Neuronal stem cell (in vitro differentiated cells): ENCODE results near the gene RASGEF1C.
A peak's percentile ranks its signal among the peaks of the same experiment; 100 is the strongest.

Experiments
- DNase-seq: peaks from one replicate; pipeline ENCODE4 v3.0.0-alpha.2; 2013; ENCODE audit warnings: low spot score
- H2AFZ ChIP-seq: one replicate; pipeline ENCODE4 v1.6.1; 2013; ENCODE audit warnings: mild to moderate bottlenecking, low read length, inconsistent platforms
- H2AK5ac ChIP-seq: 2 replicates; pipeline ENCODE4 v1.6.1; 2013; ENCODE audit warnings: low read depth, mild to moderate bottlenecking, inconsistent platforms, low read length, moderate library complexity, mixed read lengths
- H2BK120ac ChIP-seq: 2 replicates; pipeline ENCODE4 v1.6.1; 2013; ENCODE audit warnings: low read depth, mild to moderate bottlenecking, inconsistent platforms, low read length, moderate library complexity, mixed read lengths
- H2BK12ac ChIP-seq: one replicate; pipeline ENCODE4 v1.6.1; 2013; ENCODE audit warnings: low read length, inconsistent platforms
- H2BK15ac ChIP-seq: 2 replicates; pipeline ENCODE4 v1.6.1; 2013; ENCODE audit warnings: mild to moderate bottlenecking, low read length, inconsistent platforms, mixed read lengths
- H2BK5ac ChIP-seq: one replicate; pipeline ENCODE4 v1.6.1; 2013; ENCODE audit warnings: inconsistent platforms, mild to moderate bottlenecking, low read length, moderate library complexity
- H3K14ac ChIP-seq: one replicate; pipeline ENCODE4 v1.6.1; 2013; ENCODE audit warnings: low read length, inconsistent platforms
- H3K18ac ChIP-seq: 2 replicates; pipeline ENCODE4 v1.6.1; 2013; ENCODE audit warnings: low read length, inconsistent platforms
- H3K23ac ChIP-seq: 2 replicates; pipeline ENCODE4 v1.6.1; 2013; ENCODE audit warnings: low read depth, mild to moderate bottlenecking, mixed read lengths, low read length, inconsistent platforms; ENCODE audit not compliant: poor library complexity
- H3K27ac ChIP-seq: replicated peaks from 3 replicates; pipeline ENCODE4 v1.5.1; 2013; ENCODE audit warnings: low read length, inconsistent platforms
- H3K27me3 ChIP-seq, 3 experiments: 2 replicates each; pipeline ENCODE4 v1.6.1; 2013; ENCODE audit warnings: low read length in 3 of 3, mild to moderate bottlenecking in 2 of 3, inconsistent platforms in 1 of 3, low read depth in 1 of 3, mixed read lengths in 1 of 3, moderate library complexity in 1 of 3; ENCODE audit not compliant: control insufficient read depth in 3 of 3, insufficient read depth in 3 of 3
- H3K36me3 ChIP-seq, 2 donors: replicated peaks in 1 of 2; 2 replicates each; pipeline ENCODE4 v1.6.1; 2013; ENCODE audit warnings: low read length in 2 of 2; ENCODE audit not compliant: control insufficient read depth in 2 of 2, insufficient read depth in 2 of 2
- H3K4ac ChIP-seq: 2 replicates; pipeline ENCODE4 v1.6.1; 2013; ENCODE audit warnings: inconsistent platforms, mild to moderate bottlenecking, low read length, moderate library complexity
- H3K4me1 ChIP-seq, 2 donors: 1 replicate in 1 of 2; 2 replicates in 1 of 2; pipeline ENCODE4 v1.6.1; 2013; ENCODE audit warnings: low read length in 2 of 2, low read depth in 1 of 2; ENCODE audit not compliant: control insufficient read depth in 2 of 2, insufficient read depth in 1 of 2
- H3K4me2 ChIP-seq: one replicate; pipeline ENCODE4 v1.6.1; 2013; ENCODE audit warnings: mild to moderate bottlenecking, low read length, inconsistent platforms; ENCODE audit not compliant: insufficient read depth, poor library complexity, severe bottlenecking
- H3K4me3 ChIP-seq, 2 donors: 2 replicates each; pipeline ENCODE4 v1.5.1; 2013; ENCODE audit warnings: low read length in 2 of 2, mild to moderate bottlenecking in 2 of 2, inconsistent platforms in 1 of 2, moderate library complexity in 1 of 2
- H3K79me1 ChIP-seq: one replicate; pipeline ENCODE4 v1.6.1; 2013; ENCODE audit warnings: low read depth, mild to moderate bottlenecking, inconsistent platforms, low read length, moderate library complexity
- H3K9ac ChIP-seq: one replicate; pipeline ENCODE4 v1.6.1; 2013; ENCODE audit warnings: mild to moderate bottlenecking, low read depth, low read length, inconsistent platforms; ENCODE audit not compliant: poor library complexity
- H3K9me3 ChIP-seq, 2 donors: replicated peaks in 1 of 2; 2 replicates each; pipeline versions ENCODE3 to v1.6.1; 2013; ENCODE audit warnings: low read length in 2 of 2, mild to moderate bottlenecking in 2 of 2, inconsistent platforms in 1 of 2, low read depth in 1 of 2, mixed read lengths in 1 of 2, moderate library complexity in 1 of 2; ENCODE audit not compliant: control insufficient read depth in 2 of 2, insufficient read depth in 1 of 2
- H4K8ac ChIP-seq: one replicate; pipeline ENCODE4 v1.6.1; 2013; ENCODE audit warnings: low read depth, mild to moderate bottlenecking, inconsistent platforms, low read length, moderate library complexity
- H4K91ac ChIP-seq: one replicate; pipeline ENCODE4 v1.6.1; 2013; ENCODE audit warnings: low read length, low read depth, mild to moderate bottlenecking, inconsistent platforms; ENCODE audit not compliant: poor library complexity
- WGBS, 2 donors: extraction: QIAGEN DNeasy Blood & Tissue Kit; methylation state at CpG; one replicate each; pipeline ENCODE4 v1.1.7; 2013; ENCODE audit warnings: missing lambda C conversion rate in 2 of 2, mixed read lengths in 1 of 2; ENCODE audit not compliant: insufficient read length in 2 of 2, insufficient replicate concordance in 1 of 2; ENCODE audit errors: extremely low coverage in 2 of 2; 5-methylcytosine and 5-hydroxymethylcytosine counted together

RASGEF1C gene

GRCh38 chr5:180118391-180118791 lies 90.6 kb downstream of the RASGEF1C start:
- Histone ChIP-seq H3K27ac (no peak overlapping the region), H3K36me3 (no peaks in the 10 kb centered on the region), H3K4me1 (peaks cover 4 to 12% of the 10 kb centered on the region in 2 donors), H2AFZ (no peak overlapping the region), H2AK5ac (peak overlapping the region; percentile 66), H3K4ac (peak overlapping the region; percentile 18), H3K27me3 (no peaks in the 10 kb centered on the region), H2BK15ac (peak overlapping the region; percentile 54), H3K4me3 (no peak overlapping the region), H3K9me3 (no peaks in the 10 kb centered on the region), H3K14ac (peak overlapping the region; percentile 6), H4K8ac (no peak overlapping the region), H2BK120ac (peak overlapping the region; percentile 76), H3K9ac (peak overlapping the region; percentile 50), H2BK12ac (no peak overlapping the region), H3K79me1 (no peaks in the 10 kb centered on the region), H4K91ac (peak overlapping the region; percentile 48), H3K18ac (peak overlapping the region; percentile 74), H3K4me2 (no peak overlapping the region), H3K23ac (no peak overlapping the region), H2BK5ac (peak overlapping the region; percentile 61)
- WGBS, 2 donors: no CpG with 5 or more reads among the region's 14 CpGs
- no peak for DNase-seq

GRCh38 chr5:180117000-180117725 lies 91.8 kb downstream of the RASGEF1C start:
- H4K8ac ChIP-seq: no peak overlapping the region
- no peak overlapping the region for H3K23ac ChIP-seq
- H2AFZ ChIP-seq: no peak overlapping the region
- H2BK12ac ChIP-seq: peak overlapping the region; percentile 1
- no peak overlapping the region for H3K9ac ChIP-seq
- H3K27ac ChIP-seq: no peak overlapping the region
- WGBS, 2 donors: no CpG with 5 or more reads among the region's 14 CpGs
- no peak overlapping the region for H3K4me3 ChIP-seq
- H4K91ac ChIP-seq: peak overlapping the region; percentile 22
- H3K9me3 ChIP-seq: no peaks in the 10 kb centered on the region
- no peak overlapping the region for H3K4ac ChIP-seq
- peak overlapping the region; percentile 98 for H2BK15ac ChIP-seq
- H3K18ac ChIP-seq: peak overlapping the region; percentile 95
- peaks cover 4 to 12% of the 10 kb centered on the region in 2 donors for H3K4me1 ChIP-seq
- no peak overlapping the region for H3K4me2 ChIP-seq
- no peak overlapping the region for H3K14ac ChIP-seq
- DNase-seq: no peak
- no peaks in the 10 kb centered on the region for H3K36me3 ChIP-seq
- peak overlapping the region; percentile 23 for H2AK5ac ChIP-seq
- H2BK5ac ChIP-seq: peak overlapping the region; percentile 44
- no peak overlapping the region for H2BK120ac ChIP-seq
- no peaks in the 10 kb centered on the region for H3K79me1 ChIP-seq
- no peaks in the 10 kb centered on the region for H3K27me3 ChIP-seq

- no CpG with 5 or more reads among the region's 31 CpGs for WGBS, 2 donors
- H3K4ac ChIP-seq: peak overlapping the region; percentile 60
Measured at GRCh38 chr5:180116077-180116999, 92.7 kb downstream of the RASGEF1C start.

More at GRCh38 chr5:180116077-180116999, 92.7 kb downstream of the RASGEF1C start:
- Histone ChIP-seq H3K14ac (peak overlapping the region; percentile 4), H2BK12ac (peak overlapping the region; percentile 95), H2AFZ (peak overlapping the region; percentile 81), H2BK5ac (peak overlapping the region; percentile 44), H3K9ac (peak overlapping the region; percentile 38), H3K27ac (no peak overlapping the region), H3K9me3 (no peaks in the 10 kb centered on the region), H3K79me1 (no peaks in the 10 kb centered on the region), H3K4me1 (peaks cover 4 to 12% of the 10 kb centered on the region in 2 donors), H3K4me3 (no peak overlapping the region), H3K4me2 (no peak overlapping the region), H2BK15ac (peak overlapping the region; percentile 98), H2BK120ac (peak overlapping the region; percentile 34), H3K23ac (peak overlapping the region; percentile 26), H3K18ac (peak overlapping the region; percentile 97), H3K36me3 (no peaks in the 10 kb centered on the region), H2AK5ac (peak overlapping the region; percentile 23), H4K8ac (no peak overlapping the region), H3K27me3 (no peaks in the 10 kb centered on the region), H4K91ac (peak overlapping the region; percentile 94)
- no peak for DNase-seq
